ENCODE data around the gene CDS1.

GRCh38 chr4:84697615-84698201, 114.8 kb downstream of the CDS1 start:
- TF ChIP-seq CTCF (conservative IDR thresholded peaks at IDR 0.05; ENCODE audit: low read depth, low read length), result no peak
- no peak for TF ChIP-seq EZH2 (IDR thresholded peaks at IDR 0.05; ENCODE audit: borderline replicate concordance, low read depth, low read length, poor library complexity, severe bottlenecking)
